Hepatocyte (in vitro differentiated cells): ENCODE data around the gene NADK.
"Not testable (repeated sequence)": the region's sequence is repeated elsewhere in the genome, so short reads cannot be mapped to it uniquely, and the experiment has no call there.

Experiments used
- EZH2 ChIP-seq: fragments of 200-600 bp; sonication (generic); IDR thresholded peaks from 2 replicates; pipeline ENCODE4 v1.6.1; 2016; ENCODE audit warnings: antibody characterized with exemption, mild to moderate bottlenecking, borderline replicate concordance
- EZH2phosphoT487 ChIP-seq: fragments of 200-600 bp; sonication (generic); IDR thresholded peaks from one replicate; pipeline ENCODE4 v1.6.1; 2018; ENCODE audit warnings: antibody characterized with exemption, mild to moderate bottlenecking, low read depth, moderate library complexity; ENCODE audit not compliant: unreplicated experiment, severe bottlenecking
- TF ChIP-seq, protein P1 (sequence below): fragments of 200-600 bp; sonication (generic); IDR thresholded peaks from 2 replicates; pipeline ENCODE4 v1.5.1; 2016; ENCODE audit warnings: antibody characterized with exemption, mild to moderate bottlenecking; ENCODE audit not compliant: poor library complexity

DNA sequence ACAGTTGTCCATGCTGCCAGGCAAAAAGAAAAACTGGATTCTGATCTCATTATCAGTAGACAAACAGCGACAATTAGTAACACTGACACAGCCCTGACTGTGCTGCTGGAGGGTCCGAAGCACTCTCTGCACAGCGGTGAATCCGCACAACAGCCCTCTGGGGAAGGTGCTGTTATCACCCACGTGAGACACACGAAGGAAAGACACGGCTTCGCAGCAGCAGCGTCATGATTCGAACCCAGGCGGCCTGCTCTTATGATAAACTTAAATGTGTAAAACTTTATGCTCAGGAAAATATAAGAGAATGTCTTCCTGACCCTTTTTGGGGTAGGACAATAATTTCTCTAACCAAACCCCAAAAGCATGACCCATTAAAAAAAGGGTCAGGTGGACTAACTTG is 35.7 kb downstream of the NADK start:
- TF ChIP-seq EZH2phosphoT487, EZH2: not testable (repeated sequence)
- TF ChIP-seq, protein P1, sequence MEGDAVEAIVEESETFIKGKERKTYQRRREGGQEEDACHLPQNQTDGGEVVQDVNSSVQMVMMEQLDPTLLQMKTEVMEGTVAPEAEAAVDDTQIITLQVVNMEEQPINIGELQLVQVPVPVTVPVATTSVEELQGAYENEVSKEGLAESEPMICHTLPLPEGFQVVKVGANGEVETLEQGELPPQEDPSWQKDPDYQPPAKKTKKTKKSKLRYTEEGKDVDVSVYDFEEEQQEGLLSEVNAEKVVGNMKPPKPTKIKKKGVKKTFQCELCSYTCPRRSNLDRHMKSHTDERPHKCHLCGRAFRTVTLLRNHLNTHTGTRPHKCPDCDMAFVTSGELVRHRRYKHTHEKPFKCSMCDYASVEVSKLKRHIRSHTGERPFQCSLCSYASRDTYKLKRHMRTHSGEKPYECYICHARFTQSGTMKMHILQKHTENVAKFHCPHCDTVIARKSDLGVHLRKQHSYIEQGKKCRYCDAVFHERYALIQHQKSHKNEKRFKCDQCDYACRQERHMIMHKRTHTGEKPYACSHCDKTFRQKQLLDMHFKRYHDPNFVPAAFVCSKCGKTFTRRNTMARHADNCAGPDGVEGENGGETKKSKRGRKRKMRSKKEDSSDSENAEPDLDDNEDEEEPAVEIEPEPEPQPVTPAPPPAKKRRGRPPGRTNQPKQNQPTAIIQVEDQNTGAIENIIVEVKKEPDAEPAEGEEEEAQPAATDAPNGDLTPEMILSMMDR, result not testable (repeated sequence)
